GM18907 (cell line): ENCODE results near the gene IPO8.
A peak's percentile ranks its signal among the peaks of the same experiment; 100 is the strongest.
"Not testable (repeated sequence)": the region's sequence is repeated elsewhere in the genome, so short reads cannot be mapped to it uniquely, and the experiment has no call there.

Experiments used
- ATAC-seq: cut with Tn5 transposase; IDR thresholded peaks from one replicate; pipeline ENCODE4 v1.9.1; 2021; ENCODE audit warnings: mild to moderate bottlenecking, moderate library complexity; ENCODE audit not compliant: unreplicated experiment

Gene IPO8

DNA sequence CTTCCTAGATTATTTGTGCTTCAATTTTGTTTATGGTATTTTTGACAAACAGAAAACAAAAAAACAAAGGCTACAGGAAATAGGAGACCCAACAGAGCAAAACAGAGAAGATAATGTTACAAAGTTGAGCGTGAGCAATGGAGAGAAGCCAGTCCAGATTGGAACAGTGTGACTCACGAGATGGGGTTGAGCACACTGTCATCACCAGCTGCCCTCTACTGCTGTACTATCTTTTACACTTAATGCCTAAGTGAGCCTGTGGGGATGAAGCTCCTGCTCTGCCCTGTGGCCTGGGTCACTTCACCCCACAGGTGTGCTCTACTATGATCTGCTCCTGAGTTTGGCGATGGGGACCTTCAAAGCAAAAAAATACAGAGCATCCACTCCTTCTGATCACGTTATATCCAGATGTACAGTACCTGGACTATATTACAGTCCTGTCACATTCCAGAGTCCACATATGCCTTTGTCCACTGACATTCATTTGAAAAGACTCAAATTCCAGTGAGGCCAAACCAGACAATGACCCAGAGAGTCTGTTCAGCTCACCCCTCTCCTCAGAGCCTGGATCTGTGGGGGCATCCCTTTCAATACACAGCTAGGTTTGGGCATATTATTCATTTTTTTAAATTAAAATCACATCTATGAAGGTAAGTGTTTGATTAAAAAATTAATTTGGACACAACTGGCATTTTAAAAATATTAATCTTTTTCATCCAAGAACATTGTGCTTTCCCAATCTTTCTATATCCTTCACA is 4.4 kb downstream of the IPO8 start:
- ATAC-seq: no peak

DNA sequence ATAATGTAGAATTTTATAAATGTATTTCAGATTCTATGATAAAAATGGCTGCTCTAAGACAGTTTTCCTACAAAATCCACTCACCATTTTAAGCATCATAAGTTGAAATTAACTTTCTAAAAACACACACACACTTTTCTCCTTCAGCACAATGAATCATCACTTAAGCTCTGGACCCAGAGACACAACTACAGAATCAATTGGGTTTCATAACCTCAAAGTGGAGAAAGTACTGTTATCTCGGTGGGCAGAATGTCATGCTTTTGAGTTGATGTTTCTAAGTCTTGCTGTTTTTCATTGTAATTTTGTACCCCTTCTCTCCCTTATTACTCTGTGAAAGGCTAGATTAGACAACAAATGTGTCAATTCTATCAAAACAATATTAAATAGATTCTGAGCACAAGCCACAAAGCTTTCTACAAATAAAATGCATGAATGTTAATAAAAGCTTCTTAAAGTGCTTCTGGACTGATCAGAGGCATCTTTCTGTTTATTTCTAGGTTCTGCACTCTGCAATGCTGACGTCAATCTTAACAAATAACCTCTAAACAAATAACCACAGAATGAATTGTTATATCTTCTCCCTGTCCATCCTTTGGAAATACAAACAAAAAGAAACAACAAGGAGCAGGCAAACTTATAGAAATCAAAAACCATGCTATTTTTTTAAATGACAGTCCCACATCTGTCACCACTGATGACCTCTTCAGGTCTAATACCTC is 8.2 kb downstream of the IPO8 start:
- ATAC-seq: no peak

DNA sequence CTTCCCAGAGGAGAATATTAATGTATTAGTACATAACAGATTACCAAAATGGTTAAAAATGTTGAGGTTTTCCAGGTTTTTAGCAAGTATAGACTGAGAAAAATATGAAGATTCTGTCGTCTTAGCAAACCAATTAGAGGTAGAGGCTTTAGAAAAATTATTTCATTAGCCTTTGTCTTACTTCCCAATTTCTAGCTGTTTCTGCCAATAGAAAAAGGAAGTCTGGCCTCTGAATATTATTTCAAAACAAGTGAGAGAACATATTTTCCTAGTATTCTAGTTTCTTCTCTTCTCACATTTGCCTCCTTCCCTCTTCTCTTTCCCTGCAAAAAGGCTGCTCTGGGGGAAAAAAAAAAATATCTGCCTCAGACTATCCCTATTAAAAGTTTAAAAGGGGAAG is 16.4 kb downstream of the IPO8 start:
- no peak for ATAC-seq

DNA sequence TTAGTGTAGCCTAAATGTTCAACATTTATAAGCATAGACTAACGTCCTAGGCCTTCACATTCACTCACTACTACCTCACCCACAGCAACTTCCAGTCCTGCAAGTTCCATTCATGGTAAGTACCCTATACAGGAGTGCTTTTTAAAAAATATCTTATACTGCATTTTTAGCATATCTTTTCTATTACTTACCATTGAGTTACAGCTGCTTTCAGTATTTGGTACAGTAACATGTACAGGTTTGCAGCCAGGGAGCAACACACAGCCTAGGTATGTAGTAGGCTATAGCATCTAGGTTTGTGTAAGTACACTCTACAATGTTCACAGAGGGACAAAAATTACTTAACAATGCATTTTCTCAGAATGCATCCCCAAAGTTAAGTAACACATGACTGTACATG is 17.4 kb downstream of the IPO8 start:
- ATAC-seq: no peak

DNA sequence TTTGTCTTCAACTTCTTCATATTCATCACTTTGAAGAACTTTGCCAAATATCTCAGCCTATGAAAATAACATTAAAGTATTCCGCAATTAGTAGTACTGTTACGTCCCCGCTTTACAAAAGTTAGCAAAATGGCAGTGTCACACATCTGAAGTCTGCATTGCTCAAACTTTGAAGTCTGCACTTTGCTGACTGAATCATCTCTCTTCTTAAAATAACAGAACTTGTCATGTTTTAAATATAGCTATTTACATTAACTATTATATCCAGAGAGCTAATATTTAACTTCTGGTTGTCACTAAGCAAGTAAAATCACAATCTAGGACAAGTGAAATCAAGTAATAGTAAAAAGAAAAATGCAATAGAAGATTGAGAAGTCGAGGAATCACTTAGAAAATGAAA is 34.5 kb downstream of the IPO8 start:
- no peak for ATAC-seq

DNA sequence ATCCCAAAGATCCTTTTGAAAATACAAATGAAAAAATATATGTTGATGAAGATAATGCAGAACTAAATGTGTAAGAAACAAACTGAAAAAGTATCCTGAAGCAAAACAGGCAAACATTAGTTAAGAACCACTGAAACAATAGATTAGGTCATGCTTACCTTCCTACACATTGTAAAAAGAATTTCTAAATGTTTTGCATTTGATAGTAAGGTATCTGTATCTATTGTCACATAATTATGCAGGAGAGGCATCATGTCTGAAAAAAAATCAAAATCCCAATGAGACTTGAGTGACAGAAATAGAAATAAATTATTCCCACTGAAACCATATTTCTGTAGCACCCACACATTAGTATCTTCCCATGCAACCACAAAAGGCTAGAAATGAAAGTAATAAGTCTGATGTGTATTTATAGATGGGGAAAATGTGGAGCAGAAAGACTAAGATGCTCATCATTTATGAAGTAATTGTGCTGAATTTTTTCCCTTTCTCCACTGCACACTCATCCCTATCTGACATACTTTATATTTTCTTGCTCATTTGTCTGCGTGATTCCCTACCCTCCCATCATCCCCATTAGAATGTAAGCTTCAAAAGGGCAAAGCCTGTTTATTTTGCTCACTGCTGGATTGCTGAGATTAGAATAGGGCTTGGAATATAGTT is 43.5 kb downstream of the IPO8 start:
- no peak for ATAC-seq

DNA sequence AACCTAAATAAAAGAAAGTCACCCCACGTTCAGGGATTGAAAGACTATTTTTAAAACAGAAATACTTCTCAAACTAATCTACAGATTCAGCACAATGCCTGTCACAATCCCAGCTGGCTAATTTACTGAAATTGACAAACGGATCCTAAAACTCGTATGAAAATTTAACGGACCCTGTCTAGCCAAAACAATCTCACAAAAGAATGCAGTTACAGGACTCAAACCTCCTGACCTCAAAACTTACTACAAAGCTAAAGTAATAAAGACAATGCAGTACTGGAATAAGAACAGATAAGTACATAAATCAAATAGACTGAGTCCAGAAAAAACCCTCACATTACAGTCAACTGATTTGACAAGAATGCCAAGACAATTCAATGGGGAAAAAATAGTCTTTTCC is 48.8 kb downstream of the IPO8 start:
- no peak for ATAC-seq

DNA sequence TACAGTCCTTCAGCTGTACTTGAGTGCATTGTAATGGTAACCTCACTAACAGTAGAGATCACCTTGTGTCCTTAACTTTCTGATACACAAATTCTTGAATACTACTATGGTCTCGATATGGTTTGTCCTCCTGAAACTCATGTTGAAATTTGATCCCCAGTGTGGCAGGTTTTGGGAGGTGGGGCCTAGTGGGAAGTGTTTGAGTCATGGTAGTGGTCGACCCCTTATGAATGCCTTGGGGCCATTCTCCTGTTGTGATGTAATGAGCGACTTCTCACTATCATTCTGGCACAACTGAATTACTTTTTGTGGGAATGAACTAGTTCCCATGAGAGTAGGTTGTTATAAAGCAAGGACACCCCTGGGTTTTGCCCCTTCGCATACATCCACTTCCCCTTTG is 52.3 kb downstream of the IPO8 start:
- no peak for ATAC-seq

DNA sequence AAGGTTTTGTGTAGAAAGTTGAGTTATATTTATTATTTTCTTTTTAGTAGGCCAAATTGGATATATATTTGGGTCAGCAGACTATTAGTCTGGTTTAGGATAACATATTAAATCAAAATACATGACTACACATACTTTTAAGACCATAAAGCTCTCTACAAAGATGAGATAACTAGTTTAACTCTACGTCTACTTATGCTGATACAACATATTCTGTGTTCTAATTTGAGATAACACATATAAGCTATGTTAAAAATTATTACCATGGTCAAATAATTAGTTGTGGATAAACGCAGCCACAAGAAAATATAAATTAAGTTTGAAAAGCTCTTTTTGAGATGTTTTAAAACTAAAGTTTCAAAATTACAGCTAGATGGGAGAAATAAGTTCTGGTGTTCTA is 55.3 kb downstream of the IPO8 start:
- ATAC-seq: no peak

DNA sequence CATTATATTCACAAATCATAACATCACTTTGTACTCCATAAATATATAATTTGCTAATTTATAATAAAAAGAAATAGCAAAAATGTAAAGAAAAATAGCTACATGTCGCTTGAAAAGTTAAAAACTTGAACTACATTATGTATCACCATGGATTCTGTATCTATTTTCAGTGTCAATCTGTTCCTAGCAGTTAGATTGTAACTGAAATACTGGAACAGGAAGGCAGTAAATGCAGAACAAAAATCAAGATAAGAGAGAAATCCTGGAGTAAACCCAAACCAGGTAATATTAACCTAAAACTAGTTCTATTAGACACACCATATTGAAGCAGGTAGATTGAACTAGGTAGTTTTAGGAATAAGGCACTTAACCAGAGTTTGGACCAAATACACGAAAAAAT is 60.3 kb downstream of the IPO8 start:
- no peak for ATAC-seq

DNA sequence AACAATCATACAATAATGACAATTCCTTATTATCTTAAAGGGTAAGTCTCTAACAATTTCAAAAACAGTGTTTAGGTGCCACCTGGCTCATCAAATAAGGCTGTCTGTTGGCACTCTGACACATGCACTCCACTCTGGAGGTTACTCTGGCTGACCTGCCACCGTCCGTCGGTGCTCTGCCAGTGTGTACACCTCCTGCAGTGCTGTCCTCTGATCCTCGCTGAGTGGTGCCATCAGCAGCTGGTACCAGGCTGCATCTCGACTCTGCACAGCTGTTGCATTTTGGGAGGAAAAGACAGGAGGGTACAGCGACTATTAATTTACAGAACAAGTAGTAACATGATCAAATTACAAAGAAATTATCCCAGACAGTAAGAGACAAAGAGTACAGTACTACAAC is 63.9 kb downstream of the IPO8 start:
- no peak for ATAC-seq

DNA sequence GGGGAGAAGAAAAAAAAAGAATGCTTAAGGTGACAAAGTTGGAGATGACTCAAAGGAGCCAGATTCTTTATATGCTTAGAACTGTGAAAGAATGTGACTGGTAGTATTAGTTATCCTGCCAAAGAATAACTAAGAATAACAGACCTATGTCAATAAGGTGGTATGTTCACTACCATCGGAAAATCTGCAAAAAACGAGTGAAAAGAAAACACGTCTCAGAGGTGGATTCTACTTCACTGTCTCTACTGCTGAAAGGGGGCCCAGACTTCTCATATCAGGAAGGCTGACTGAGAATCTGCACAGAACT is 64.7 kb downstream of the IPO8 start:
- no peak for ATAC-seq

DNA sequence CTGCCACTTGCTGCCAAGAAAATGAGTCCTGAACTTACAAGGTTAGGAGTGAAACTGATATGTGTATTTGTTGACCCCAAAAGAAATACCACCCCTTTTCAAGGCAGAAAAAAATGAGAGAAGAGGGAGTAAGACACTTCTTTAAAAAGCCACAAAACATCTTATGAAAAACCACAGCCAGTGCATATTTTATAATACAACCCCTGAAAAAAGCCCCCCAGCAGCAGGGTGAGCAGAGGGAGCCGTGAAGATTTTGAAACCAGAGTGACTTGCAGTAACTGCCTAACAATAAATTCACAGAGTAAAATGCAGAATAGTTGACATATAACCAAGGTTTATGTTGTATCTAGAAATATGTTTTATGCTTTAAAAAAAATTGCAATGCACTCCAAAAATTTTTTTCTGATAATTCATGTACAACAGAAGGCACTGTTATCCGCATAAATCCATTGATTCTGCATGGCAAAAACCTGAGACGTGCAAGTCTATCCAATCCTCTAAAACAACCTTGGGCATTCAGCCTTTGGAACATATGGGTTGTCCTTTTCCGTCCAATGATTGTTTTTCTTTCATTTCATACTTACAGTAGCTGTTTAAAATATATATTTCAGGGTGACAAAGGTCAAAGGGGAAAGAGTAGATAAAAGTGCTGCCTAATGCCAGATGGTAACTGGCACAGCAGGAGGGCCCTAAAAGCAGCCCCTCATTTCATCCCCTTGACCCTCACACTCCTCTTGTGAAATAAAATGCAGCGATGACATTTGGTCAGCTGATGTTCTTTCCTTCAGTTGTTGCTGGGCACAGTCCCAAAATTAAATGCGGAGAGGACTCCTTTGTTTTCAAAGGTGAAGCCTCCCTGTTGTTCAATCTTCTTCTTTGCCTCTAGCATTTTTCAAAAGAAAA is 65.3 kb downstream of the IPO8 start:
- no peak for ATAC-seq

DNA sequence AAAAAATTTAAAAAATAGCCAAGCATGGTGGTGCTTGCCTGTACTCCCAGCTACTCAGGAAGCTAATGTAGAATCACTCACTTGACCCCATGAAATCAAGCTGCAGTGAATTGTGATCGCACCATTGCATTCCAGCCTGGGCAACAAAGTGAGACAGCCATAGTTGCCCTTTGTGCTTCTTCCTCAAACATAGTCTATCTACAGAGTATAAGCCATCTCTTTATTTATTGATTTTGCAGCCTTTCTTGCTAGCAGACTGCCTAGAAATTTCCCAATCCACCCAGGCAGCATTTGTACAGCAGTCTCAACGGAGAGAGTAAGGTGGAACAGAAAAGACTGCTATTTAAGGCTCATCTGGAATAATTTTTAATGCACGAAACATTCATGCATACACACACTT is 68.8 kb downstream of the IPO8 start:
- no peak for ATAC-seq

DNA sequence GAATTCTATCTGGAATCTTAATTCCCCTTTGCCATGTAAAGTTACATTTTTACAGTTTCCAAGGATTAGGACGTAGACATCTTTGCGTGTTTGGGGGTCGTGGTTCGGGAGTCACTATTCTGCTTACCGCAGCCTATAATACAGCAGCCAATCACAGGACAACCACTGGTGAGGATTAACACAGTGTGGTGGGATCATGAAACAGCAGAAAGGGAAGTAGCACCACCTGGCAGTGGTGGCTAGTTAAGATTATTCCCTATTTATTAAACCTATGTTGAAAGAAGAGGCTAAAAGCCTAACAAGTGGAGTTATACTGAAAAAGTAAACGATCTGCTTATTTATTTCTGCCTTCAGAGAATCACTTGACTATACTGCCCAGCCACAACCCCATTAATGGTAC is 71.7 kb downstream of the IPO8 start:
- no peak for ATAC-seq

DNA sequence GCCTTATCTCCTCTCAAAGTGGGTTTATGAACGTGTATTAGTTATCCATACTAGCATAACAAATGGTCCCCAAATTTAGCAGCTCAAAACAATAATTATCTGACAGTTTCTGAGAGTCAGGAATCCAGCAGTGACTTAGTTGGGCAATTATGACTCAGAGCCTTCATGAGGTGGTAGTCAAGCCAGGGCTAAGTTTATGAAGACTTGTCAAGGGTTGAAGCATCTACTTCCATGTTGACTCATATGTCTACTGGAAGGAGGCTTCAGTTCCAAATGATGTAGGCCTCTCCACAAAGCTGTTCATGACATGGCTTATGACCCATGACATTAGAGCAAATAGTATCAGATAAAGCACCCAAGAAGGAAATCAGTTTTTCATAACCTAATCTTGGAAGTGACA is 73.2 kb downstream of the IPO8 start:
- peak; percentile 93 for ATAC-seq

DNA sequence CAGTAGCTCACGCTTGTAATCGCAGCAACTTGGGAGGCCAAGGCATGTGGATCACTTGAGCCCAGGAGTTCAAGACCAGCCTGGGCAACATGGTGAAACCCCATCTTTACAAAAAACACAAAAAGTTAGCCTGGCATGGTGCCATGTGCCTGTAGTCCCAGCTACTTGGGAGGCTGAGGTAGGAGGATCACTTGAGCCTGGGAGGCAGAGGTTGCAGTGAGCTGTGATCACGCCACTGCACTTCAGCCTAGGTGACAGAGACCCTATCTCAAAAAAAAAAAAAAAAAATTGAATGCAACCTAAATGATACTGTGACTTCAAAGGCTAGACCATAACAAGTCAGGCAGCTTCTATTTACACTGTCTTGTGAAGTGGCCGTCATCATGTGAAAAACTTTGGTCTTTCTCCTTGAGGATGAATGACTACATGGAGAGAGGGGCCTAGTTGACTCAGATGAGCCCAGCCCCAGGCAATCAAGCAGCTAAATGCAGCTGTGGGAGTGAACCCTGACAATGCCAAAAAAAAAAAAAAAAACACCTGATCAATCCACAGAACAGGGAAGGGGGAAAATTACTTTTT is 73.9 kb downstream of the IPO8 start:
- not testable (repeated sequence) for ATAC-seq

DNA sequence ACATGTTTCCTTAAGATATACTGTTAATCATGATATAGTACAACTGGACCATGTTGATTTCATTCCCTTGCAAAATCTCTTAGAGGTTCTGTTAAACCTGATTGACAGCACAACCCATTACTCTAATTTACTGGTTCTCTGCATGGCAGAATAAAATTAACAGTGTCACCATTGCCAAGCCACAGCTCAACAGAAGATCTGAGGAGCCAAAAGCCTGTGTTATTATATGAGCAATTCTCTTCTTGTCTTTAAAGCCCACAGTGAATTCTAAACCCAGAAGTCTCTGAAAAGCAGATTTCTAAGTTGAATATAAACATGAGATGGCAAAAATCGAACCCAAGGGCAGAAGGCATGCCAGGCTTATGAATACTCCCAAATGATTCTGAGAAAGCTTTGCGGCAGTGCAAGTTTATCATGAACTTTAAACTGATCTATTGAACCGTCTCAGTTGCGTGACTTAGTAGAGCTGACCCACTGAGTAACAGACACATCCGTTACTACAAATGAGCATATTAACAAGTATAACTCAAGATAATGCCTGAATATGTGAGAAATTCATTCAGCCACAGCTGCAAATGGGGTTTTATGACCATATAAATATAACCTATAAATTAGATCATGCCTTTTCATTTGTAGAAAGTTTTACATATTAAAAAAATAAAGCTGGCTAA is 78.2 kb downstream of the IPO8 start:
- no peak for ATAC-seq

DNA sequence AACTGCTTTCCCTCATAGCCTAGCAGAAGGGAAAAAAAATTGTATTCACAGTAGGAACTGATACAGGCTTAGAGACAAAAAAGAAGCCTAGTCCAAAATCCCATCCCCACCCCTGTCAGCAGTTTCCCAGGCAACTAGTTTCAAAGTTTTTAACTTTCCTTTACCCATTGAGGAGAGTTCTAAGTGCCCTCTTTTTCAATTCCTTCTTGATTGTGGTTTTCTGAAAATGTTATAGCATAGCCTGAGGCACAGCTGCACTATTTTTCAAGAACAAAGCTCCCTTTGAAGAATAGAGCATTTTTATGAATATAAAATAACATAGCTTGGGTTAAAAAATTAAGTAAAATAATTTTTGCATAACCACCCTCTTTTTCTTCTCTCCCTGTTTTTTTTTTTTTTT is 81.6 kb downstream of the IPO8 start:
- ATAC-seq: no peak

DNA sequence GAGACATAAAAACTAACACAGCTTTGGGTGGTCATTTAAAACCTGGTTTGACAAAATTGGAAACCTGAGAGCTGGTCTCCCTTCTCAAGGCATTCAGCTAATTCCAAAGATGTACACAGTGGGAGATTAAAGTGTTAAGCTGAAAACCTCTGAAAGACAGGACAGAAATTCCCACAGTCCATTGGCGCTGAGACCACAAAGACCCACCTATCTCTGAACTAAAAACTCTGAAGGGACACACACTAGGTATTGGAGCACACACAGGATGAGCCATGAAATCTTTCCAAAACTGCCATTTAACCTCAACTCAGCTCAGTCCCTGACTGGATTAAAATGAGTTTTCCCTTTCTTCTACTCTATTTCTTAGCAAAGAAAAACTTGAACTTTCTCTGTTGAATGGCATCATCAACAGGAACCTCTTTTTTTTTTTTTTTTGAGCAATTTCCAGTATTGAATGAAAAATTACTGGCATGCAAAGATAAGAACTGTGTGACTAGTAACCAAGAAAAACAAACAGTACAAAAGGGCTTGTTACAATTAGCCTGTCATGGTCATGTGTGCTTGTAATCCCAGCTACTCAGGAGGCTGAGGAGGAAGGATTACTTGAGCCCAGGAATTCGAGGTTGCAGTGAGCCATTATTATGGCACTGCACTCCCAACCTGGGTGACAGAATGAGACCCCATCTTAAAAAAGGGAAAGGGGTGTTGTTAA is 82.4 kb downstream of the IPO8 start:
- no peak for ATAC-seq
